Nucleus accumbens (tissue), 56 donors: Measurements from ENCODE around the gene MRTFA.
"Not testable (repeated sequence)": the region's sequence is repeated elsewhere in the genome, so short reads cannot be mapped to it uniquely, and the experiment has no call there.

ENCODE experiments used
- DNase-seq, 56 donors: peaks; one replicate each; lab custom pipeline; 2025; lab: John Stamatoyannopoulos, UW

Gene MRTFA

DNA sequence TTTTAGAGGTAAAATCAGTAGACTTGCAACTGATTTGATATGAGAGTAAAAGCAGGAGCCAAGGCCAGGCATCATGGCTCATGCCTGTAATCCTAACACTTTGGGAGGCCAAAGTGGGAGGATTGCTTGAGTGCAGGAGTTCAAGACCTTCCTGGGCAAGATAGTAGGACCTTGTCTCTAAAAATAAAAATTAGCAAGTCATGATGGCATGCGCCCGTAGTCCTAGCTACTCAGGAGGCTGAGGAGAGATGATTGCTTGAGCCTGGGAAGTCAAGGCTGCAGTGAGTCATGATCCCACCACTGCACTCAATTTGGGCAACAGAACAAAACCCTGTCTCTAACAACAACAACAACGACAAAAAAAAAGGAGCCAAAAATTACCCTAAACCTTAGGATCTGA is 252.6 kb downstream of the MRTFA start:
- DNase-seq, result no peak

GRCh38 chr22:40381461-40381860 is 255.1 kb downstream of the MRTFA start:
- DNase-seq, result no peak

DNA sequence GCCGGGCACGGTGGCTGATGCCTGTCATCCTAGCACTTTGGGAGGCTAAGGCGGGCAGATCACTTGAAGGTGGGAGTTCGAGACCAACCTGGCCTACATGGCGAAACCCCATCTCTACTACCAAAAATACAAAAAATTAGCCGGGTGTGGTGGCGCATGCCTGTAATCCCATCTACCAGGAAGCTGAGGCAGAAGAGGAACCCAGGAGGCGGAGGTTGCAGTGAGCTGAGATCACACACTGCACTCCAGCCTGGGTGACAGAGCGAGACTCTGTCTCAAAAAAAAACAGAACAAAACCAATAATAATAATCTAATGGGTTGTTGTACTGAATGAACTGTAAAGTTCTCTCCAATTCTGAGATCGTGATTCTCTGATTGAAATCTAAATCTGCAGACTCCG is 258.1 kb downstream of the MRTFA start:
- DNase-seq, result not testable (repeated sequence)

GRCh38 chr22:40377931-40378330 is 258.6 kb downstream of the MRTFA start:
- no peak for DNase-seq

DNA sequence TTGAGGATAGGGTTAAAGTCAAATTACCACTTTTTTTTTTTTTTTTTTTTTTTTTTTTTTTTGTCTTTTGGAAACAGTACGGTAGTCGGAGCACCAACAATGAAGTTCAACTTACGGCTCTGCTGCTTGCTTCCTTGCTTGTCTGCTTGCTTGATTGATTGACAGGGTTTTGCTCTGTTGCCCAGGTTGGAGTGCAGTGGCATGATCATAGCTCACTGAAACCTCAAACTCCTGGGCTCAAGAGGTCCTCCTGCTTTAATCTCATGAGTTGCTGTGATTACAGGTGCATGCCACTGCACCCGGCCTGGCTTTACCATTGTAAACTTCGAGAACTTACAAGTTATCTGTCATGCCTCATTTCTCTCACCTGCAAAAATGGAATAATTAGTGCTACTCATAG is 260.4 kb downstream of the MRTFA start:
- no peak for DNase-seq

DNA sequence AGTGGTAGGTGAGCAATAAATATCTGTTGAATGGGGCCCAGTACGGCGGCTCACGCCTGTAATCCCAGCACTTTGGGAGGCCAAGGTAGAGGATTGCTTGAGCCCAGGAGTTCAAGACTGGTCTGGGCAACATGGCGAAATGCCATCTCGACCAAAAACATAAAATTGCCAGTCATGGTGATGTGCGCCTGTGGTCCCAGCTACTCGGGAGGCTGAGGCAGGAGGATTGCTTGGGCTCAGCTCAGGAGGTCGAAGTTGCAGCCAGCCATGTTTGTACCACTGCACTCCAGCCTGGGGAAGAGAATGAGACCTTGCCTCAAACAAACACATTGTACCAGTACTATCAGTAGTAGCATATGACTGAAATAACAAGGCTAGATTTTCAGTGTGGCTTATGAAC is 262.0 kb downstream of the MRTFA start:
- no peak for DNase-seq

GRCh38 chr22:40368836-40369235 is 267.7 kb downstream of the MRTFA start:
- DNase-seq, result no peak

- DNase-seq, result no peak
These were observed 268.5 kb downstream of the MRTFA start for GRCh38 chr22:40368016-40368415.

GRCh38 chr22:40367342-40367741 is 269.2 kb downstream of the MRTFA start:
- DNase-seq, result no peak

DNA sequence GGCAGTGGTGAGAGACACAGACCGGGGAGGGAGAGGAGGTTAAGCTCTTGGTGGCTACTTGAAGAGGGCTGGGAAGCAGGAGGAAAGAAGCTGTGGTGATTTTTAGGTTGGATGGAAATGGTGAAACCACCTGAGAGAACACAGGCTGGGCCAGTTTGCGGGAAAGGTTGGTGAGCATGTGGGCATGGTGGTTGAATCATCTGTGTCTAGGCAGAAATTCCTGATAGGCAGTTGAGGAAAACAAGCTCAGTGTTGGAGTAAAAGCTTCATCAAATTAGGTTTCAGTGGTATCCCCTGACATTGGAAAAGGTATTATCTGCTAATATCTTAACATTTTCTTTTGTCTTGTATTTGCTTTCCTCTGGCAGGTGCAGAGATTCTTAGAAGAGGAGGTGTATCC is 270.5 kb downstream of the MRTFA start:
- no peak for DNase-seq

GRCh38 chr22:40364431-40364830 is 272.1 kb downstream of the MRTFA start:
- no peak for DNase-seq

- no peak for DNase-seq
These were observed 273.5 kb downstream of the MRTFA start for GRCh38 chr22:40363059-40363458.

GRCh38 chr22:40361100-40361499 is 275.4 kb downstream of the MRTFA start:
- peak in 15 of 56 donors; percentile 7 to 55 (median 30) for DNase-seq
